Measurements from ENCODE around the gene SSTR4. TPM values are rescaled to one million over a fixed set of nuclear protein-coding genes. Genes with fewer than 3 reads are reported as not detected.

SSTR4 gene
- total and polyA plus RNA-seq, 8 donors: 0.07 TPM; not detected in 7

DNA sequence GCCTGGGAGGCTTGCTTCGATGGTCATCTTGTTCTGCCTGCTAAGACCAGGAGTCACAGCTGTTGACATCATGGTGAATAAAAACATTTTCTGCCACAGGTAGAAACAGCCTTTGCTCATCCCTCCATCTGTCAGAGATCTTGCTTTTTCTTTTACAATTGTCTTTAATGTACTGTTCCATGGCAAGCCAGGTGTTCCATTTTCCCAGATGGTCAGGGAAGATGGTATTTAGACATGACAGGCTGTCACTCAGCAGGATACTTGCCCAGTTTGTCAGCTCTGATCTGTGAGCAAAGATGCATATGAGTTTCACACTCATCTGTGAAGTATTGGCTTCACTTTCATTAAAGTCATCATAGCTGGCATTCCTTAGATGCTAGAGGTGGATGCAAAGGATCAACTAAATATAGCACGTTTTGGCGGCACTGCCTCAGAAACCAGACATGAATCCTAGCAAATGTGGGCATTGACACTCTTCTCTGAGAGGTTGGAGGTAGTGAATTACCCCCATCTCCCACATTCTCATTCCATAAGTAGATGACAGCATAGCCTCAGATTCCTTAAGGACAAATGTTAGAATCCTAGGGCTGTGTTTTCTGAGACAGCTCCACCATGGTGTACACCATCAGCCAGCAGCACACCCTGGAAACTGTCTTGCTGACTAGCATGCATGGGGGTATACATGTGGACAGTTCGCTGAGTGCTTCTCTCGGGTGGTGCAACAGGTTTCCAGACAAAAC, 4.2 kb downstream of the SSTR4 start:
- 48 to 67% methylated on average over 5 of the region's 5 CpGs for WGBS, 2 donors
- DNase-seq: no peak
- no peak for FAIRE-seq
- TF ChIP-seq, protein P1, sequence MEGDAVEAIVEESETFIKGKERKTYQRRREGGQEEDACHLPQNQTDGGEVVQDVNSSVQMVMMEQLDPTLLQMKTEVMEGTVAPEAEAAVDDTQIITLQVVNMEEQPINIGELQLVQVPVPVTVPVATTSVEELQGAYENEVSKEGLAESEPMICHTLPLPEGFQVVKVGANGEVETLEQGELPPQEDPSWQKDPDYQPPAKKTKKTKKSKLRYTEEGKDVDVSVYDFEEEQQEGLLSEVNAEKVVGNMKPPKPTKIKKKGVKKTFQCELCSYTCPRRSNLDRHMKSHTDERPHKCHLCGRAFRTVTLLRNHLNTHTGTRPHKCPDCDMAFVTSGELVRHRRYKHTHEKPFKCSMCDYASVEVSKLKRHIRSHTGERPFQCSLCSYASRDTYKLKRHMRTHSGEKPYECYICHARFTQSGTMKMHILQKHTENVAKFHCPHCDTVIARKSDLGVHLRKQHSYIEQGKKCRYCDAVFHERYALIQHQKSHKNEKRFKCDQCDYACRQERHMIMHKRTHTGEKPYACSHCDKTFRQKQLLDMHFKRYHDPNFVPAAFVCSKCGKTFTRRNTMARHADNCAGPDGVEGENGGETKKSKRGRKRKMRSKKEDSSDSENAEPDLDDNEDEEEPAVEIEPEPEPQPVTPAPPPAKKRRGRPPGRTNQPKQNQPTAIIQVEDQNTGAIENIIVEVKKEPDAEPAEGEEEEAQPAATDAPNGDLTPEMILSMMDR (IDR thresholded peaks at IDR 0.05): no peak
- Histone ChIP-seq H3K27me3 (peaks cover 0 to 14% (median 3%) of the 10 kb centered on the region in 4 donors), H3K4me1 (no peaks in the 10 kb centered on the region), H3K9me3 (no peaks in the 10 kb centered on the region), H3K4me3 (no peak overlapping the region), H3K27ac (no peak overlapping the region), H3K36me3 (no peaks in the 10 kb centered on the region)
- no peak for ATAC-seq
- intact Hi-C loops (cut with DNase I): no loop called here

GRCh38 chr20:23039885-23040508, 4.9 kb downstream of the SSTR4 start:
- no peaks in the 10 kb centered on the region for H3K4me1 ChIP-seq
- ATAC-seq (no peak), FAIRE-seq (no peak), DNase-seq (no peak)
- H3K27me3 ChIP-seq: peaks cover 0 to 14% (median 3%) of the 10 kb centered on the region in 4 donors
- intact Hi-C loops (cut with DNase I): no loop called here
- H3K27ac ChIP-seq: no peak overlapping the region
- 46 to 52% methylated on average over 3 of the region's 3 CpGs for WGBS, 2 donors
- no peak overlapping the region for H3K4me3 ChIP-seq
- H3K9me3 ChIP-seq: no peaks in the 10 kb centered on the region
- H3K36me3 ChIP-seq: no peaks in the 10 kb centered on the region
- TF ChIP-seq, protein P1 (IDR thresholded peaks at IDR 0.05): no peak

DNA sequence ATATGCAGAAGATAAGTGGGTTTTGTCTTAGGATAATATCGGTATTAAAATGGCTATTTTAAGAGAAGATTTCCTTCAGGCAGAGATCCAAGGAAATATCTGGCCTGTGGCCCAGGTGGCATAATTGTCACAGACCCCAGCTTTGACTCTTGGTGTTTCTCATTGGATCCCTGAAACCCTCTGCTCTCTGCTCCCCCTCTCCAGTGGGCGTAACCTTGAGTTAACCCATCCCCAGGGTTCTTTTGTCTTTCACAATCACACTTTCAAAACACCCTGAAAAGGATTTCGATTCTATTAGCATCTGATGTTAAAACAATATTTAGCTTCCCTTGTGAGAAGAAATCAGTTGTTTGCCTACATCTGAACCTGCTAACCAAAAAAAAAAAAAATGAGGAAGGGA, 7.2 kb downstream of the SSTR4 start:
- intact Hi-C loops (cut with DNase I): no loop called here
- DNase-seq: no peak
- TF ChIP-seq, protein P1 (IDR thresholded peaks at IDR 0.05): no peak
- whole genome bisulfite sequencing, 2 donors: 40 to 48% methylated on average over 3 of the region's 3 CpGs
- FAIRE-seq: no peak
- Histone ChIP-seq H3K9me3 (no peaks in the 10 kb centered on the region), H3K27ac (no peak overlapping the region), H3K4me3 (no peak overlapping the region), H3K27me3 (peaks cover 0 to 25% (median 6%) of the 10 kb centered on the region in 4 donors), H3K4me1 (no peaks in the 10 kb centered on the region), H3K36me3 (no peaks in the 10 kb centered on the region)
- ATAC-seq: no peak

GRCh38 chr20:23043376-23043775, 8.3 kb downstream of the SSTR4 start:
- intact Hi-C loops (cut with DNase I): no loop called here
- no peaks in the 10 kb centered on the region for H3K9me3 ChIP-seq
- H3K27ac ChIP-seq: no peak overlapping the region
- no peaks in the 10 kb centered on the region for H3K36me3 ChIP-seq
- peaks cover 0 to 35% (median 12%) of the 10 kb centered on the region in 4 donors for H3K27me3 ChIP-seq
- H3K4me3 ChIP-seq: no peak overlapping the region
- ATAC-seq: peak in 2 of 4 donors; percentile 54 to 59
- TF ChIP-seq, protein P1 (IDR thresholded peaks at IDR 0.05): no peak
- WGBS, 2 donors: 33 to 36% methylated on average over 6 of the region's 6 CpGs
- FAIRE-seq: no peak
- H3K4me1 ChIP-seq: peaks cover 0 to 3% (median 0%) of the 10 kb centered on the region in 3 donors
- DNase-seq: no peak

- Histone ChIP-seq H3K27me3 (peaks cover 0 to 44% (median 15%) of the 10 kb centered on the region in 4 donors), H3K27ac (no peak overlapping the region), H3K9me3 (no peaks in the 10 kb centered on the region), H3K4me3 (peak overlapping the region in 1 of 4 donors; percentile 48), H3K4me1 (peaks cover 4 to 8% (median 5%) of the 10 kb centered on the region in 3 donors), H3K36me3 (no peaks in the 10 kb centered on the region)
- DNase-seq (no peak), ATAC-seq (no peak), FAIRE-seq (no peak)
- TF ChIP-seq, protein P1 (IDR thresholded peaks at IDR 0.05): no peak
- intact Hi-C loops (cut with DNase I): no loop called here
These were observed 11.3 kb downstream of the SSTR4 start for GRCh38 chr20:23046431-23046830.
